NT2/D1 (cell line): ENCODE measurements around the gene ACTC1.

ENCODE experiments used
- DNase-seq: peaks from one replicate; pipeline ENCODE4 v3.0.0-alpha.2; 2011; ENCODE audit warnings: low read depth, low spot score
- H3K27me3 ChIP-seq: 2 replicates; pipeline ENCODE4 v1.6.0; 2011; ENCODE audit warnings: mild to moderate bottlenecking; ENCODE audit not compliant: insufficient read length, insufficient read depth
- H3K36me3 ChIP-seq: 2 replicates; pipeline ENCODE4 v1.6.1; 2011; ENCODE audit warnings: mild to moderate bottlenecking, low read length, mixed read lengths; ENCODE audit not compliant: insufficient read depth, insufficient read length
- H3K4me1 ChIP-seq: 2 replicates; pipeline ENCODE4 v1.5.1; 2011; ENCODE audit not compliant: insufficient read depth, insufficient read length
- H3K4me3 ChIP-seq: 2 replicates; pipeline ENCODE4 v1.5.1; 2011; ENCODE audit warnings: low read depth; ENCODE audit not compliant: insufficient read length
- H3K9ac ChIP-seq: 2 replicates; pipeline ENCODE4 v1.6.0; 2011; ENCODE audit warnings: low read depth; ENCODE audit not compliant: insufficient read length
- H3K9me3 ChIP-seq: 2 replicates; pipeline ENCODE4 v1.5.1; 2011; ENCODE audit warnings: mild to moderate bottlenecking, low read length; ENCODE audit not compliant: insufficient read depth
- SUZ12 ChIP-seq: IDR thresholded peaks from 2 replicates; pipeline ENCODE4 v1.6.1; 2011; ENCODE audit not compliant: insufficient read length, insufficient read depth; ENCODE audit errors: extremely low read depth
- YY1 ChIP-seq: IDR thresholded peaks from 2 replicates; pipeline ENCODE4 v1.6.1; 2011; ENCODE audit not compliant: insufficient read length, insufficient read depth
- ZNF274 ChIP-seq: IDR thresholded peaks from 2 replicates; pipeline ENCODE4 v1.6.1; 2011; ENCODE audit warnings: mild to moderate bottlenecking, low read depth, low read length

ACTC1 gene

GRCh38 chr15:34796847-34797435, 1.6 kb upstream of the ACTC1 start:
- TF ChIP-seq SUZ12 (no peak), ZNF274 (no peak), YY1 (no peak)
- no peak for DNase-seq
- Histone ChIP-seq H3K4me3 (no peak overlapping the region), H3K9ac (no peak overlapping the region), H3K36me3 (peaks cover 18% of the 10 kb centered on the region), H3K9me3 (no peaks in the 10 kb centered on the region), H3K4me1 (peaks cover 2% of the 10 kb centered on the region), H3K27me3 (peaks cover 25% of the 10 kb centered on the region)

GRCh38 chr15:34794590-34795206, 651 bp downstream of the ACTC1 start:
- Histone ChIP-seq H3K4me3 (no peak overlapping the region), H3K27me3 (peaks cover 25% of the 10 kb centered on the region), H3K4me1 (peaks cover 2% of the 10 kb centered on the region), H3K36me3 (peaks cover 33% of the 10 kb centered on the region), H3K9me3 (no peaks in the 10 kb centered on the region), H3K9ac (peak overlapping the region; percentile 50)
- TF ChIP-seq SUZ12 (no peak), ZNF274 (no peak), YY1 (no peak)
- DNase-seq, result no peak

GRCh38 chr15:34793901-34794300, 1.4 kb downstream of the ACTC1 start:
- peaks cover 25% of the 10 kb centered on the region for H3K27me3 ChIP-seq
- peaks cover 33% of the 10 kb centered on the region for H3K36me3 ChIP-seq
- DNase-seq, result no peak
- peaks cover 2% of the 10 kb centered on the region for H3K4me1 ChIP-seq
- H3K9ac ChIP-seq, result no peak overlapping the region
- H3K9me3 ChIP-seq, result no peaks in the 10 kb centered on the region
- H3K4me3 ChIP-seq, result no peak overlapping the region
- no peak for TF ChIP-seq SUZ12
- TF ChIP-seq YY1, result no peak
- no peak for TF ChIP-seq ZNF274

GRCh38 chr15:34793071-34793470, 2.3 kb downstream of the ACTC1 start:
- H3K36me3 ChIP-seq, result peaks cover 33% of the 10 kb centered on the region
- no peaks in the 10 kb centered on the region for H3K9me3 ChIP-seq
- no peak overlapping the region for H3K4me3 ChIP-seq
- DNase-seq, result no peak
- H3K4me1 ChIP-seq, result peaks cover 2% of the 10 kb centered on the region
- TF ChIP-seq YY1, result no peak
- no peak for TF ChIP-seq SUZ12
- TF ChIP-seq ZNF274, result no peak
- H3K27me3 ChIP-seq, result peaks cover 25% of the 10 kb centered on the region
- H3K9ac ChIP-seq, result no peak overlapping the region

- Histone ChIP-seq H3K4me3 (no peak overlapping the region), H3K36me3 (peaks cover 33% of the 10 kb centered on the region), H3K27me3 (peaks cover 23% of the 10 kb centered on the region), H3K9ac (no peak overlapping the region), H3K4me1 (peaks cover 2% of the 10 kb centered on the region), H3K9me3 (no peaks in the 10 kb centered on the region)
- no peak for DNase-seq
- no peak for TF ChIP-seq SUZ12
- no peak for TF ChIP-seq ZNF274
Measured at GRCh38 chr15:34791701-34792100, 3.6 kb downstream of the ACTC1 start.

GRCh38 chr15:34790121-34790520, 5.2 kb downstream of the ACTC1 start:
- H3K9ac ChIP-seq, result no peak overlapping the region
- H3K4me1 ChIP-seq, result peaks cover 2% of the 10 kb centered on the region
- H3K36me3 ChIP-seq, result peaks cover 33% of the 10 kb centered on the region
- no peak for DNase-seq
- no peaks in the 10 kb centered on the region for H3K9me3 ChIP-seq
- TF ChIP-seq SUZ12 (no peak), YY1 (no peak), ZNF274 (no peak)
- peaks cover 10% of the 10 kb centered on the region for H3K27me3 ChIP-seq
- no peak overlapping the region for H3K4me3 ChIP-seq

GRCh38 chr15:34789326-34789725, 6.0 kb downstream of the ACTC1 start:
- no peak for DNase-seq
- Histone ChIP-seq H3K27me3 (peaks cover 2% of the 10 kb centered on the region), H3K9ac (no peak overlapping the region), H3K9me3 (no peaks in the 10 kb centered on the region), H3K4me1 (peaks cover 2% of the 10 kb centered on the region), H3K4me3 (no peak overlapping the region), H3K36me3 (peaks cover 33% of the 10 kb centered on the region)
- TF ChIP-seq ZNF274 (no peak), SUZ12 (no peak), YY1 (no peak)
